ENCODE results near the gene MRGPRX2.

MRGPRX2 gene

GRCh38 chr11:19060629-19061028 lies at the start of gene MRGPRX2:
Gene MRGPRX2, minus strand, starts transcription at chr11:19060717. Its CDS starts 4,315 bp downstream, at chr11:19056402.
- DNase-seq (ENCODE audit: low spot score): no peak

DNA sequence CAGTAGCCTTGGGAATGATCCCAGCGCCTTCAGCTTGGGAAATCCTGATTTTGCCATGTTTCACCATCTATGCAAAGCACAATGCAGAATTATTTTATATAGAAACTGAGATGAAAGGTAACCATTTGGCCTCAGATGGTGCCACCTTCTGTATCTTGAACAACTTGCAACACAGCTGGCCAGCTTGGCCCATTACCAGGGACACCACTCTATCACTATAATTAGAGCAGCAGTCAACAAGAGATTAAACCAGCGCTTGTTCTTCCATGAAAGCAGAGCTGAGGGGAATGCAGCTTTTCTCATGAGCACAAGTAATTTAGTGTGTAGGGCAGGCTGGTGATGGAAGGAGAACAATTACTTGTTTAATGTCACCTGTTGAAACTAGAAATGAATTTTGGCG lies 49.8 kb upstream of the MRGPRX2 start:
- DNase-seq (ENCODE audit: low spot score): no peak

DNA sequence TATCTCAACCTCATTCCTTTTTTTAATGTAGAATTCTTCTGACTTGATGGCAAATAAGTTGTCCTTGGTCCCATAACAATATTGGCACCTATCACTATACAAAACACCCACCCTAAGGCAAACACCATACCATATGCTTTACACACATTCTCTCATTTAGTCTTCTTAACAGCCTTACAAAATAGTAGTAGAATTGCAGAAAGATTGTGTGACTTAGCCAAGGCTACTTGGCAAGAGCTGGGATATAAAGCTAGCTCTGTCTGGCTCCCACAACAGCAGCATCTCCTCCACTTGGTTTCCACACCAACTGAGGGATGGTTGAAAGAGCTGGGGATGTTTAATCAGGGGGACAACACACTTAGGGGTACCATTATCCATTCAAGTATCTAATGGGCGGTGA lies 46.6 kb upstream of the MRGPRX2 start:
- DNase-seq (ENCODE audit: low spot score): no peak

DNA sequence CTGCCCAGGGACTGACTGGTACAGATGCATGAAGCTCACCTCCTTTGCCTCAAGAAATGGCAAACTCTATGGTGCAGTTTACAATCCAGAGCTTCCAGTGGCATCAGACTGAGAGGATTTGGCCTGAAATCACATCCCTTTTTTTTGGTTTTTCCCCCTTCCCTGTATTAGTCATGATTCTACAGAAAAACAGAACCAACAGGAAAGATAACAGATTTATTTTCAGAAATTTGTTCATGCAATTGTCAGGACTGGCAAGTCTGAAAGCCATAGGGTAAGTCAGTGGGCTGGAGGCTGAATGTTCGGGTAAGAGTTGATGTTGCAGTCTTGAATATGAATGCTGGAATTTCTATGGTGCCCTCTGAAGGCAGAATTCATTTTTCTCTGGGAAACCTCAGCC lies 44.5 kb upstream of the MRGPRX2 start:
- DNase-seq (ENCODE audit: low spot score): no peak

- DNase-seq (ENCODE audit: low spot score): no peak
Observed at GRCh38 chr11:19102521-19102900, 42.0 kb upstream of the MRGPRX2 start.

DNA sequence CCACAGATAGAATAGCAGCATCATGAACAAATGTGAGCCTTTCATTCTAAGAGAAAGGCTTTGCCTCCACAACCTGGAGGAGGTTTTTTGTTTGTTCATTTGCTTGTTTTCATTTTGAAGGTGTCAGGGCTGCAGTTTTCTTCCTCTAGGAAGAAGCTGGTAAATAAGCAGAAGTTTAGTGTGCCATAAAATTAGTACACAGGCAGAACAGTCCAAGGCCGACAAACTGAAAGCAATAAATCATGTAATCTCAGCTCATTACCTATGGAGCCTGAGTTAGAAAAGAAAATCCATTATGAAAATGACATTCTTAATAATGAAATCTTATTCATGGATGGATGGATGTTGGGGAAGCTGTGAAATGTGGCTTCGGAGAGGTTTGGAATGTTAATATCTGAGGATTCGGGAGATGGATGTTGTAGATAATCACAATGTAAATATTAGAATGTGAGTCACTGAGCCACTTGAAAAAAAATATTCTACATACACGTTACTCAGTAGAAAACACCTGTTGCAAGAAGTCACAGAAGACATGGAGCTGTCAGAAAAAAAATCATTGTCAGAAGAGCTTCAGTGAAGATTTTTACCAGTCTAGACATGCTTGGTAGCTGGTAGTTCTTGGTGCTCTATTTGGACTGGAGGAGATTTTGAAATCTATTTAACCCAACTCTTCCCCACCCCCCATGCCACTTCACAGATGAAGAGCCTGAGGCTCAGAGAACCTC lies 41.4 kb upstream of the MRGPRX2 start:
- DNase-seq (ENCODE audit: low spot score): no peak

- DNase-seq (ENCODE audit: low spot score): no peak
Observed at GRCh38 chr11:19100885-19101284, 40.4 kb upstream of the MRGPRX2 start.

- no peak for DNase-seq (ENCODE audit: low spot score)
Observed at GRCh38 chr11:19099093-19099492, 38.6 kb upstream of the MRGPRX2 start.

GRCh38 chr11:19094859-19095258 lies 34.3 kb upstream of the MRGPRX2 start:
- DNase-seq (ENCODE audit: low spot score): no peak

DNA sequence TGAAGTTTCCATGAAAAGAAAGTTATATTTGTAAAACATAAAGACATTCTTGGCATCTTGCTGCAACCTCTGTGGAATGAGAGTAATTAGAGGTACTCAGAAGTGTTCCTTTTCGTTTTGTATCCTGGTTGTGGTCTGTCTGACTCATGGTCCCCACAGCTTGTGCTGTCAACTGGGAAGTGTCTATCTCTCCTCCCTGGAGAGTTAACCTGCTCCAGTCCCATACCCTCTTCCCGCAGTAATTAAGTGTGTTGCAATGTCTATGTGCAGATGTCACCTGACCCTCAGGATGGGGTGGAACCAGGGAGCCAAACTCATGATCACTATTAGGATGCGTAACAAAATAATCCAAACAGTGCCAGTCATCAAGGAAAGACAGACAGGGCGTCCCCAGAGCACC lies 33.5 kb upstream of the MRGPRX2 start:
- no peak for DNase-seq (ENCODE audit: low spot score)

- no peak for DNase-seq (ENCODE audit: low spot score)
Observed at GRCh38 chr11:19092850-19093249, 32.3 kb upstream of the MRGPRX2 start.

- DNase-seq (ENCODE audit: low spot score): no peak
Observed at GRCh38 chr11:19092342-19092741, 31.8 kb upstream of the MRGPRX2 start.

DNA sequence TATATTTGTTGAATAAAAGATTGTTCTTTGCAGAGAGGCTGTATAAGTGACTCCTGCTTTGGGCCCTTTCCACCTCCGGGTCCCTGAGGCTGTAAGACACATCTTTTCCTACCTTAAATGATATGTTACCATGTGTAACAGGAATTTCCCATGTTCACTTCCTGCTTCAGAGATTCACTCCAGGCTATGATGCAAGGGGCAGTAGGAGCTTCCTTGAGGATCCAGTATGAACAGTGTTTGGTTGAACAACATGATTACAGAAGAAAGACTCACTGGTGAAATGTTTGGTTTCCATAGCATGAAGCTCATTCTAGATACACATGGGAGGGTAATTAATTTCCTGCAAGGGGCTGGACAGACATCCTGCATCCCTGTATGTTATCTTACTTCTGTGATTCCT lies 30.8 kb upstream of the MRGPRX2 start:
- no peak for DNase-seq (ENCODE audit: low spot score)

- no peak for DNase-seq (ENCODE audit: low spot score)
Observed at GRCh38 chr11:19089421-19089820, 28.9 kb upstream of the MRGPRX2 start.

DNA sequence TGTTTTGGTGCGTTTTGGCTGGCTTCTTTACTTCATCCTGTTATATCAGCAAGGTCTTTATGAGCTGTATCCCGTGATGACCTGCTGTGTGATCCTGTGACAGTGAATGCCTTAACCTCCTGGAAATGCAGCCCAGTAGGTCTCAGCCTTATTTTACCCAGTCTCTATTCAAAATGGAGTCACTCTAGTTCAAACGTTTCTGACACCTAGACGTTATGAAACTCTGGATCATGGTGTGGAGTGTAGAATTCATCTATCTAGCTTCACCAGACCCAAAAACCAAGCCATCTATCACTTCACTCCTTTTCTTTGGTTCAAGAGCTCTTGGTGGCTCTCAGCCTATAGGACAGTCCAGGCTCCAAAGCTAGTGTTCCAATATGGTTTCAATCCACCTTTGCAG lies 28.3 kb upstream of the MRGPRX2 start:
- no peak for DNase-seq (ENCODE audit: low spot score)

GRCh38 chr11:19087658-19088057 lies 27.1 kb upstream of the MRGPRX2 start:
- DNase-seq (ENCODE audit: low spot score): peak; percentile 35

DNA sequence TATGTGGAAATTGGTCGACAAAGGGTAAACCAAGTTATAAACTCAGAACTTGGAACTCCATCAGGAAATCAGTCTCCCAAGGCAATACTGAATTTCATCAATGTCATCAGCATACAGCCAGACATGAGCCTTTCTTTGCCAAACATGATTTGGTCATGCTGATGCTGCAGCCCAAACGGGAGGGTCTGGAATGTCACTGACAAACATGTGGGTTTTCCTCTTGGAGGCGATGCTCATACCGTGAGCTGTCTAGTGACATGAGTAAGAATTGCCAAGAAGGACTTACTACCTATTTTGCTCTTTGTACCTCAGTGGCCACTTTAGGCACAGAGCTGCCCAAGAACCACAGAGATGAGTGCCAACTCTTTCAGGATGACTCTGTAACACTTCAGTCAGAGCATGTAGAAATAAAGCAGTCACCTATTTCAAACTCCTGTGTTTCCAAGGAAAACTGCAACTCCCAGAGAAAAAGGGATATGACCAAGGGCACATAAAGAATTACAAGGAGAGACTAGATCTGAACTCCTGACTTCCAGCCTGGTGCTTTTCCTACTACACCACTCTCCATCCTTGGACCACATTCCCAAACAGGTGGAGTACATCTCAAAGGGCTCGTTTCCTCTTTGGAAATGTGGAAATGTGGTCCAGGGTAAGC lies 24.3 kb upstream of the MRGPRX2 start:
- no peak for DNase-seq (ENCODE audit: low spot score)

GRCh38 chr11:19083166-19083565 lies 22.6 kb upstream of the MRGPRX2 start:
- DNase-seq (ENCODE audit: low spot score): no peak

GRCh38 chr11:19080579-19080993 lies 20.1 kb upstream of the MRGPRX2 start:
- DNase-seq (ENCODE audit: low spot score): no peak

DNA sequence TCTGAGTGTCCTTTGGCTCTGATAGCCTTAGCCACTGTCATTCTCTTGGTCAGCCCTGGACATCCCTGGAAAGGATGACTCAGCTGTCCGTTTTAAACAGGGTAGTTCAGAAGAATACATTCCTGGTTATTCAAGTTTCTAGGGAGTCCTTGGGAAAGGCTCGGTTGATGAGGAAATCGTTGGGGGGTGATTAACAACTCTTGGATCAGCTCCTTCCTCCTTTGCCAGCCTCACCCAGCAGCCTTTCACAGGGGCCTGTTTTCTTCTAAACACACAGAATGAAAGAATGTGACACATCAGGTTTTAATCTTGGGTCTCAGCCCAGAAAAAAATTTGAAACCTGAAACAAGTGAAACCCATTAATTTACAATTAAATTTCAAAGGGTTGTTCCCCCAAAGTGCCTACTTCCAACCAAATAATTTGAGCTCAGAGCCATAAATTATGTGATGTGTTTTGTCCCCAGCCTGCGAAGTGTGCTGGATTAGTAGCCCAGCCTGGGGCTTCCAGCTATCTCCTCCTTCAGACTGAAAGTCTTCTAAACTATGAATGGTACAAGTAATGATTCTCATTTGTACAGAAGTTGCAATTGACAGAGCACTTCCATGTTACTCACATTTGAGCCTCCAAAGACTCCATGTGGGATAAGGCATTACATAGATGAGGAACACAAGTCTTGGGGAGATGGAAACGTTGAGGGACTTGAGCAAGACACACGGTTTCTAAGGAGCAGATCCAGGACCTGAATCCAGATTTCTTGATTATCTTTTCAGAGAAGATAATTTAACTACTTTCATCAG lies 19.3 kb upstream of the MRGPRX2 start:
- DNase-seq (ENCODE audit: low spot score): peak; percentile 31

DNA sequence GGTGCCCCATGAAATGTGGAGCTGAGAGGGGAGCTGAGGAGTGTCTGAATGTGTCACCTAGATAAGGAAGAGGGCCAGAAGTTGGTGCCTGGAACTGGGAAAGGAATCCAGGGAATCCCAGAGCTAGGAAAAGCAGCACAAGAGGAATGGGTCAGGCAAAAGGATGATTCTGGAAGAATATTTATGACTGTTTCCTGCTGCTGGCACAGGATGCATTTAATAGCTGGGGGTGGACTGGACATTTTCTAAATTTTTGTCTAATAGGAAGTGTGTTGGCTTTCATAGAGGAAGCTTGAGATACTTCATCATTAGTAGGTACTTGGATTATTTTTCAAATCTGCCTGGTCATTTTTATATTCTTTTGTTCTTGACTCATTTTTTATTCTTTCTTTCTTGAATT lies 17.4 kb upstream of the MRGPRX2 start:
- DNase-seq (ENCODE audit: low spot score): no peak

GRCh38 chr11:19076744-19077589 lies 16.4 kb upstream of the MRGPRX2 start:
- peak; percentile 57 for DNase-seq (ENCODE audit: low spot score)

All from hepatic stellate cell (primary cell).